B cell (primary cell): Measurements from ENCODE around the gene NPY1R. TPM values are rescaled to one million over a fixed set of nuclear protein-coding genes. Genes with fewer than 3 reads are reported as not detected.

ENCODE experiments used
- ATAC-seq: fragments of 200-7000 bp; cut with Tn5 transposase; one replicate; pipeline ENCODE4 v1.10.0; 2021; ENCODE audit warnings: low read depth, mild to moderate bottlenecking, moderate number of reproducible peaks, moderate library complexity
- CTCF ChIA-PET: fragments of 350-600 bp; sonication (Branson Sonifier 250); formaldehyde crosslinking; loops from one replicate; lab custom pipeline; 2021; ENCODE audit warnings: antibody characterized with exemption, inconsistent platforms; lab: Charles Lee
- POLR2A ChIA-PET: fragments of 350-600 bp; sonication (Branson Sonifier 250); formaldehyde crosslinking; loops from one replicate; lab custom pipeline; 2021; ENCODE audit warnings: antibody characterized with exemption; lab: Charles Lee
- DNase-seq: peaks from one replicate; pipeline ENCODE4 v3.0.0; 2013
- H2AFZ ChIP-seq: 2 replicates; pipeline ENCODE4 v1.6.1; 2012; ENCODE audit warnings: mild to moderate bottlenecking, low read depth, low read length; ENCODE audit not compliant: insufficient read depth, poor library complexity, severe bottlenecking
- H3K27ac ChIP-seq, 2 donors: 1 replicate in 1 of 2; 2 replicates in 1 of 2; pipeline ENCODE4 v1.5.1; 2012 to 2013; ENCODE audit warnings: low read length in 2 of 2, mild to moderate bottlenecking in 2 of 2, moderate library complexity in 1 of 2
- H3K27me3 ChIP-seq, 4 experiments: fragments of 200-600 bp in 1 of 4; sonication (generic) in 1 of 4; replicated peaks in 1 of 4; 1 replicate in 2 of 4; 2 replicates in 2 of 4; pipeline versions ENCODE4 v1.6.1 to v1.7.0; 2013 to 2016; ENCODE audit warnings: low read length in 3 of 4, mild to moderate bottlenecking in 2 of 4, mixed read lengths in 1 of 4, moderate library complexity in 1 of 4; ENCODE audit not compliant: insufficient read depth in 4 of 4, control insufficient read depth in 3 of 4; ENCODE audit errors: control extremely low read depth in 1 of 4
- H3K36me3 ChIP-seq, 2 experiments: replicated peaks in 1 of 2; 1 replicate in 1 of 2; 2 replicates in 1 of 2; pipeline versions ENCODE4 v1.6.1 to v1.7.1; 2013; ENCODE audit warnings: low read length in 1 of 2; ENCODE audit not compliant: insufficient read depth in 2 of 2, control insufficient read depth in 1 of 2; ENCODE audit errors: control extremely low read depth in 1 of 2, extremely low read depth in 1 of 2
- H3K4me1 ChIP-seq, 2 donors: fragments of 200-600 bp in 1 of 2; sonication (generic) in 1 of 2; 1 replicate in 1 of 2; 2 replicates in 1 of 2; pipeline versions ENCODE4 v1.5.1 to v1.6.1; 2013 to 2017; ENCODE audit warnings: low read length in 2 of 2; ENCODE audit not compliant: control insufficient read depth in 2 of 2, insufficient read depth in 2 of 2
- H3K4me2 ChIP-seq: replicated peaks from 2 replicates; pipeline ENCODE3; 2012; ENCODE audit warnings: mild to moderate bottlenecking, low read depth, low read length; ENCODE audit not compliant: poor library complexity, severe bottlenecking
- H3K4me3 ChIP-seq, 5 experiments: fragments of 200-600 bp in 1 of 5; sonication (generic) in 1 of 5; 1 replicate in 3 of 5; 2 replicates in 2 of 5; pipeline versions ENCODE4 v1.5.1 to v1.7.0; 2011 to 2016; ENCODE audit warnings: low read length in 4 of 5, mild to moderate bottlenecking in 4 of 5, low read depth in 2 of 5, control low read depth in 1 of 5, moderate library complexity in 1 of 5; ENCODE audit not compliant: insufficient read depth in 1 of 5; ENCODE audit errors: control extremely low read depth in 1 of 5, extremely low read depth in 1 of 5
- H3K79me2 ChIP-seq: fragments of 200-600 bp; sonication (generic); one replicate; pipeline ENCODE4 v1.6.0; 2016; ENCODE audit warnings: low read length; ENCODE audit not compliant: control insufficient read depth, insufficient read depth
- H3K9ac ChIP-seq: fragments of 200-600 bp; sonication (generic); 2 replicates; pipeline ENCODE4 v1.6.1; 2017; ENCODE audit warnings: mild to moderate bottlenecking, low read length, moderate library complexity
- H3K9me3 ChIP-seq, 3 donors: one replicate each; pipeline versions ENCODE4 v1.6.1 to v1.7.1; 2013; ENCODE audit warnings: low read length in 2 of 3; ENCODE audit not compliant: control insufficient read depth in 2 of 3, insufficient read depth in 1 of 3; ENCODE audit errors: control extremely low read depth in 1 of 3
- H4K20me1 ChIP-seq: 2 replicates; pipeline ENCODE4 v1.6.0; 2012; ENCODE audit warnings: mild to moderate bottlenecking, low read length; ENCODE audit not compliant: insufficient read depth, control insufficient read depth, poor library complexity, severe bottlenecking
- H3K27ac Mint-ChIP-seq: one replicate; pipeline ENCODE4 v1.8.0; 2021; ENCODE audit warnings: mixed read lengths
- H3K27me3 Mint-ChIP-seq: one replicate; pipeline ENCODE4 v1.8.0; 2021; ENCODE audit warnings: mixed read lengths
- H3K4me1 Mint-ChIP-seq: one replicate; pipeline ENCODE4 v1.8.0; 2021; ENCODE audit warnings: mixed read lengths
- H3K4me3 Mint-ChIP-seq: one replicate; pipeline ENCODE4 v1.8.0; 2021; ENCODE audit warnings: mixed read lengths
- H3K9me3 Mint-ChIP-seq: one replicate; pipeline ENCODE4 v1.8.0; 2022; ENCODE audit warnings: mixed read lengths; ENCODE audit not compliant: insufficient read depth
- EZH2 ChIP-seq: IDR thresholded peaks from 2 replicates; pipeline ENCODE4 v1.6.1; 2012; ENCODE audit warnings: borderline replicate concordance, low read depth, mild to moderate bottlenecking, moderate library complexity, low read length; ENCODE audit not compliant: insufficient read depth, poor library complexity, severe bottlenecking
- WGBS: methylation state at CpG from one replicate; pipeline ENCODE4 v1.1.5; 2013; ENCODE audit warnings: missing lambda C conversion rate; ENCODE audit not compliant: insufficient coverage; 5-methylcytosine and 5-hydroxymethylcytosine counted together
- intact Hi-C: fragments of 100-400 bp; cut with micrococcal nuclease; formaldehyde crosslinking; loops from one replicate; pipeline ENCODE4 v1.10.0; 2022
- polyA plus RNA-seq: library from polyadenylated mRNA; depleted of rRNA; stranded (reverse); fragments of >200 nt; gene quantifications from 2 replicates; pipeline ENCODE4 v1.2.3, GENCODE V29; 2012
- total RNA-seq, 2 donors: library from RNA; stranded (reverse); fragments of 120-200 nt in 1 of 2; gene quantifications; 1 replicate in 1 of 2; 2 replicates in 1 of 2; pipeline versions ENCODE4 v1.2.3 to v1.2.4, GENCODE V29; 2013 to 2022
- TF ChIP-seq, protein P1 (sequence below): fragments of 200-600 bp; IDR thresholded peaks from one replicate; pipeline ENCODE4 v1.8.0; 2022; ENCODE audit warnings: antibody characterized with exemption, mild to moderate bottlenecking

Gene NPY1R
- total and polyA plus RNA-seq, 2 donors (not counting 1 experiment from before 2014, with no cell fraction given), result not detected

- Histone ChIP-seq H2AFZ (no peak overlapping the region), H3K4me3 (no peak overlapping the region), H3K27ac (no peak overlapping the region), H3K4me1 (no peaks in the 10 kb centered on the region), H4K20me1 (no peaks in the 10 kb centered on the region), H3K36me3 (no peaks in the 10 kb centered on the region), H3K79me2 (no peaks in the 10 kb centered on the region), H3K27me3 (no peaks in the 10 kb centered on the region), H3K9ac (no peak overlapping the region), H3K4me2 (no peak overlapping the region), H3K9me3 (peaks cover 0 to 2% (median 0%) of the 10 kb centered on the region in 3 donors)
- ATAC-seq (no peak), DNase-seq (no peak)
- ChIA-PET CTCF (no interaction called here), POLR2A (no interaction called here)
- 100% methylated on average over 1 of the region's 5 CpGs for WGBS
- peaks cover 3% of the 10 kb centered on the region for H3K9me3 Mint-ChIP-seq
- TF ChIP-seq, protein P1, sequence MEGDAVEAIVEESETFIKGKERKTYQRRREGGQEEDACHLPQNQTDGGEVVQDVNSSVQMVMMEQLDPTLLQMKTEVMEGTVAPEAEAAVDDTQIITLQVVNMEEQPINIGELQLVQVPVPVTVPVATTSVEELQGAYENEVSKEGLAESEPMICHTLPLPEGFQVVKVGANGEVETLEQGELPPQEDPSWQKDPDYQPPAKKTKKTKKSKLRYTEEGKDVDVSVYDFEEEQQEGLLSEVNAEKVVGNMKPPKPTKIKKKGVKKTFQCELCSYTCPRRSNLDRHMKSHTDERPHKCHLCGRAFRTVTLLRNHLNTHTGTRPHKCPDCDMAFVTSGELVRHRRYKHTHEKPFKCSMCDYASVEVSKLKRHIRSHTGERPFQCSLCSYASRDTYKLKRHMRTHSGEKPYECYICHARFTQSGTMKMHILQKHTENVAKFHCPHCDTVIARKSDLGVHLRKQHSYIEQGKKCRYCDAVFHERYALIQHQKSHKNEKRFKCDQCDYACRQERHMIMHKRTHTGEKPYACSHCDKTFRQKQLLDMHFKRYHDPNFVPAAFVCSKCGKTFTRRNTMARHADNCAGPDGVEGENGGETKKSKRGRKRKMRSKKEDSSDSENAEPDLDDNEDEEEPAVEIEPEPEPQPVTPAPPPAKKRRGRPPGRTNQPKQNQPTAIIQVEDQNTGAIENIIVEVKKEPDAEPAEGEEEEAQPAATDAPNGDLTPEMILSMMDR, result no peak
- TF ChIP-seq EZH2, result no peak
- no peak overlapping the region for H3K4me3 Mint-ChIP-seq
- intact Hi-C loops, result no loop called here
- H3K27me3 Mint-ChIP-seq, result peaks cover 8% of the 10 kb centered on the region
- no peaks in the 10 kb centered on the region for H3K4me1 Mint-ChIP-seq
- H3K27ac Mint-ChIP-seq, result no peak overlapping the region
Measured at GRCh38 chr4:163279713-163280112, 52.7 kb downstream of the NPY1R start.

DNA sequence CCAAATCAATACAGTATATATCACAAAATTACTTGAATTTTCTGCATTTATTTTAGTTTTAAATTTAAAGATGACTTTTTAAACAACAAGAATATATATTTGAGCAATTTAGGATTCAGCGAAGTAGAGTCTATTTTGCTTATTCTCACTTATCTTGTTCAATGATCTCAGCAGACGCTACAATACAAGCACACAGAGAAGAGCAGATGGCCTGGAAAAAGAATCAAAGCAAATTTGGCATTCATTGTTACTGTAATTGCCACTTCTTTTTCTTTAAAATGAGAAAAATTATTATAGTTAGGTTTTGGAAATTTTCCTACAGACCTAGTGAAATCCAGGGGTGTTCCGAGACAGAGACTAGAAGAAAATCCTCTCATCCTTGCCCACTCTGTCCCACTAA lies 57.5 kb downstream of the NPY1R start:
- Histone ChIP-seq H4K20me1 (no peaks in the 10 kb centered on the region), H2AFZ (no peak overlapping the region), H3K4me1 (no peaks in the 10 kb centered on the region), H3K27ac (no peak overlapping the region), H3K79me2 (no peaks in the 10 kb centered on the region), H3K9ac (no peak overlapping the region), H3K36me3 (no peaks in the 10 kb centered on the region), H3K9me3 (no peaks in the 10 kb centered on the region), H3K4me3 (no peak overlapping the region), H3K4me2 (no peak overlapping the region), H3K27me3 (no peaks in the 10 kb centered on the region)
- intact Hi-C loops, result no loop called here
- Mint-ChIP-seq H3K4me3 (no peak overlapping the region), H3K4me1 (no peaks in the 10 kb centered on the region), H3K27me3 (peaks cover 8% of the 10 kb centered on the region), H3K27ac (no peak overlapping the region), H3K9me3 (no peaks in the 10 kb centered on the region)
- ChIA-PET CTCF (no interaction called here), POLR2A (no interaction called here)
- no peak for DNase-seq
- no CpG with 5 or more reads among the region's 3 CpGs for WGBS
- ATAC-seq, result no peak
- TF ChIP-seq, protein P1, result no peak
- no peak for TF ChIP-seq EZH2

Other genes starting within 250 kb of the NPY1R start
- gene NAF1, start 165.7 kb downstream of the NPY1R start, total RNA-seq, result 22.8 and 24.7 TPM in 2 replicates
- 11.0 and 19.6 TPM in 2 replicates for gene NAF1, start 165.7 kb downstream of the NPY1R start, polyA plus RNA-seq
- not detected in 2 replicates for gene NPY5R, start 11.3 kb upstream of the NPY1R start, total RNA-seq
- gene NPY5R, start 11.3 kb upstream of the NPY1R start, polyA plus RNA-seq, result not detected in 2 replicates
- 0.15 and 0.27 TPM in 2 replicates for gene TKTL2, start 141.2 kb upstream of the NPY1R start, total RNA-seq
- 0.16 and 0.35 TPM in 2 replicates for gene TKTL2, start 141.2 kb upstream of the NPY1R start, polyA plus RNA-seq
- gene TMA16, start 162.1 kb upstream of the NPY1R start, total RNA-seq, result 40.5 and 49.0 TPM in 2 replicates
- 6.5 and 11.6 TPM in 2 replicates for gene TMA16, start 162.1 kb upstream of the NPY1R start, polyA plus RNA-seq